ENCODE data around the gene SPRYD7. TPM values are rescaled to one million over a fixed set of nuclear protein-coding genes. Genes with fewer than 3 reads are reported as not detected.

The SPRYD7 gene
- total and polyA plus RNA-seq, 2 of the 13 experiments (the other 11 are each of a cell fraction or from before 2014, with no cell fraction given) = 2.7 to 5.9 TPM

- TF ChIP-seq NFIC (IDR thresholded peaks at IDR 0.05; ENCODE audit: low read length) (no peak), KDM5A (IDR thresholded peaks at IDR 0.05; ENCODE audit: borderline replicate concordance, low read length) (no peak), PBX2 (CRISPR knock-in tag; IDR thresholded peaks at IDR 0.05) (no peak), ETS1 (CRISPR knock-in tag; IDR thresholded peaks at IDR 0.05) (no peak), ZNF564 (CRISPR knock-in tag; IDR thresholded peaks at IDR 0.05) (0 out of 2 replicates have a peak, but pooled peaks have one; percentile 45), BRCA1 (CRISPR knock-in tag; IDR thresholded peaks at IDR 0.05) (peak; percentile 92; the same call in 1 of the 2 replicates), TFDP2 (CRISPR knock-in tag; IDR thresholded peaks at IDR 0.05) (no peak), POLR2A (IDR thresholded peaks at IDR 0.05; ENCODE audit: insufficient read depth in 1 of 2, low read depth in 2 of 2, low read length in 2 of 2) (peak; percentile 49 to 88), JARID2 (CRISPR knock-in tag; IDR thresholded peaks at IDR 0.05; ENCODE audit: insufficient replicate concordance) (no peak), KAT2B (IDR thresholded peaks at IDR 0.05; ENCODE audit: borderline replicate concordance, low read depth, low read length) (no peak), ZNF180 (CRISPR knock-in tag; IDR thresholded peaks at IDR 0.05; ENCODE audit: borderline replicate concordance, low read depth) (no peak), ZNF142 (CRISPR knock-in tag; IDR thresholded peaks at IDR 0.05) (peak; percentile 72), CERS6 (CRISPR knock-in tag; IDR thresholded peaks at IDR 0.05) (no peak)
- TF ChIP-seq, protein P1, sequence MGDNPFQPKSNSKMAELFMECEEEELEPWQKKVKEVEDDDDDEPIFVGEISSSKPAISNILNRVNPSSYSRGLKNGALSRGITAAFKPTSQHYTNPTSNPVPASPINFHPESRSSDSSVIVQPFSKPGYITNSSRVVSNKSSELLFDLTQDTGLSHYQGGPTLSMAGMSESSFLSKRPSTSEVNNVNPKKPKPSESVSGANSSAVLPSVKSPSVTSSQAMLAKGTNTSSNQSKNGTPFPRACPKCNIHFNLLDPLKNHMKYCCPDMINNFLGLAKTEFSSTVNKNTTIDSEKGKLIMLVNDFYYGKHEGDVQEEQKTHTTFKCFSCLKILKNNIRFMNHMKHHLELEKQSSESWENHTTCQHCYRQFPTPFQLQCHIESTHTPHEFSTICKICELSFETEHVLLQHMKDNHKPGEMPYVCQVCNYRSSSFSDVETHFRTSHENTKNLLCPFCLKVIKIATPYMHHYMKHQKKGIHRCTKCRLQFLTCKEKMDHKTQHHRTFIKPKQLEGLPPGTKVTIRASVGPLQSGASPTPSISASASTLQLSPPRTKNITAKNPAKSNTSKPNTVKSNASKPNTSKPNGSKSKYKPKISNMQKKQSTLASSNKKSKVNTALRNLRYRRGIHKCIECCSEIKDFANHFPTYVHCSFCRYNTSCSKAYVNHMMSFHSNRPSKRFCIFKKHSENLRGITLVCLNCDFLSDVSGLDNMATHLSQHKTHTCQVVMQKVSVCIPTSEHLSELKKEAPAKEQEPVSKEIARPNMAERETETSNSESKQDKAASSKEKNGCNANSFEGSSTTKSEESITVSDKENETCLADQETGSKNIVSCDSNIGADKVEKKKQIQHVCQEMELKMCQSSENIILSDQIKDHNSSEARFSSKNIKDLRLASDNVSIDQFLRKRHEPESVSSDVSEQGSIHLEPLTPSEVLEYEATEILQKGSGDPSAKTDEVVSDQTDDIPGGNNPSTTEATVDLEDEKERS (CRISPR knock-in tag; IDR thresholded peaks at IDR 0.05) = peak; percentile 96
Measured at GRCh38 chr13:49936075-49936967, at the start of gene SPRYD7 (continued).
